ENCODE data around the gene WDR18.

DNA sequence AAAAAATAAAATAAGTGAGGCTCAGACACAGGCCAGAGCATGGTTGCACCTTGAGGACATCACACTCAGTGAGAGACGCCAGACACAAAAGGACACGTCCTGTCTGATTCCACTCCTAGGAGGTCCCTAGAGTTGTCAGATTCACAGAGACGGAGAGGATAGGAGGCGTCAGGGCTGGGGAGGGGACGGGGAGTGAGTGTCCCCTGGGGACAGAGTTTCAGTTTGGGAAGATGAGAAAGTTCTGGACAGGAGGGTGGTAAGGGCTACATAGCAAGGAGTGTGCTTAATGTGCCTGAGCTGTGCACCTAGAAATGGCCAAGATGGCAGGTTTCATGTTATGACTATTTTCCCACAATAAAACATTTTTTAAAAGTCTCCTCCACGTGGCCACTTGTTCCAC is 13.9 kb downstream of the WDR18 start:
- TF ChIP-seq POLR2A (IDR thresholded peaks at IDR 0.05; ENCODE audit: low read length) (no peak), GATA1 (IDR thresholded peaks at IDR 0.05; ENCODE audit: low read depth, low read length) (no peak)
